Cardiac muscle cell (in vitro differentiated cells and primary cell): ENCODE results near the gene MYRF. TPM values are rescaled to one million over a fixed set of nuclear protein-coding genes. Genes with fewer than 3 reads are reported as not detected.

Source experiments
- DNase-seq, 2 donors: peaks; one replicate each; pipeline versions ENCODE4 v3.0.0 to v3.0.0-alpha.2; 2010 to 2017; ENCODE audit warnings: low read depth in 1 of 2, low spot score in 1 of 2
- H3K27ac ChIP-seq: fragments of 200-600 bp; sonication (generic); 2 replicates; pipeline ENCODE4 v1.5.1; 2016
- H3K27me3 ChIP-seq: fragments of 200-600 bp; sonication (generic); 2 replicates; pipeline ENCODE4 v1.6.0; 2016; ENCODE audit warnings: control low read depth
- H3K36me3 ChIP-seq: fragments of 200-600 bp; sonication (generic); 2 replicates; pipeline ENCODE4 v1.5.1; 2016; ENCODE audit warnings: control low read depth
- H3K4me1 ChIP-seq: fragments of 200-600 bp; sonication (generic); 2 replicates; pipeline ENCODE4 v1.8.1; 2017; ENCODE audit warnings: low read depth, mild to moderate bottlenecking, mixed run types
- H3K4me3 ChIP-seq: fragments of 200-600 bp; sonication (generic); 2 replicates; pipeline ENCODE4 v1.5.1; 2016; ENCODE audit warnings: mild to moderate bottlenecking
- H3K9me3 ChIP-seq: fragments of 200-600 bp; sonication (generic); 2 replicates; pipeline ENCODE4 v1.5.1; 2017; ENCODE audit warnings: low read depth, mild to moderate bottlenecking, control low read depth
- CTCF ChIP-seq: IDR thresholded peaks from 2 replicates; pipeline ENCODE4 v1.5.1; 2012; ENCODE audit warnings: low read depth, mild to moderate bottlenecking, low read length
- polyA plus RNA-seq: library from polyadenylated mRNA; unstranded; fragments of >200 nt; fragmentation: Nextera tagmentation; extraction: Ambion mirVana; gene quantifications from 2 replicates; pipeline ENCODE4 v1.2.1, GENCODE V29; 2016
- total RNA-seq: library from RNA; depleted of rRNA; stranded (reverse); fragments of >200 nt; gene quantifications from 2 replicates; pipeline ENCODE4 v1.2.3, GENCODE V29; 2016

MYRF gene
- total and polyA plus RNA-seq, 2 experiments from 2014 or later = 29.3 to 56.9 TPM

- DNase-seq = no peak
- peak overlapping the region; percentile 97 for H3K27ac ChIP-seq
These were observed 65.2 kb downstream of the MYRF start for GRCh38 chr11:61817471-61818202.

GRCh38 chr11:61820174-61820573, 67.7 kb downstream of the MYRF start:
- Histone ChIP-seq H3K27me3 (no peaks in the 10 kb centered on the region), H3K27ac (no peak overlapping the region), H3K4me3 (no peak overlapping the region), H3K9me3 (no peaks in the 10 kb centered on the region), H3K36me3 (no peaks in the 10 kb centered on the region), H3K4me1 (peaks cover 11% of the 10 kb centered on the region)
- no peak for DNase-seq
- no peak for TF ChIP-seq CTCF

More at GRCh38 chr11:61817471-61818202, 65.2 kb downstream of the MYRF start:
- H3K4me1 ChIP-seq = peaks cover 15% of the 10 kb centered on the region
- H3K27me3 ChIP-seq = no peaks in the 10 kb centered on the region
- peak overlapping the region; percentile 59 for H3K4me3 ChIP-seq
- H3K36me3 ChIP-seq = peaks cover 7% of the 10 kb centered on the region
- H3K9me3 ChIP-seq = no peaks in the 10 kb centered on the region
- no peak for TF ChIP-seq CTCF

GRCh38 chr11:61826930-61827570, 74.6 kb downstream of the MYRF start:
- peaks cover 10% of the 10 kb centered on the region for H3K4me1 ChIP-seq
- peak overlapping the region; percentile 51 for H3K4me3 ChIP-seq
- H3K27me3 ChIP-seq = no peaks in the 10 kb centered on the region
- peak overlapping the region; percentile 86 for H3K27ac ChIP-seq
- no peak for DNase-seq
- H3K36me3 ChIP-seq = no peaks in the 10 kb centered on the region
- no peak for TF ChIP-seq CTCF
- no peaks in the 10 kb centered on the region for H3K9me3 ChIP-seq

- Histone ChIP-seq H3K4me3 (peak within 1 kb of the TSS; percentile 51), H3K4me1 (peaks cover 10% of the 10 kb centered on the region), H3K27me3 (no peaks in the 10 kb centered on the region), H3K9me3 (no peaks in the 10 kb centered on the region), H3K36me3 (no peaks in the 10 kb centered on the region), H3K27ac (peak within 1 kb of the TSS; percentile 86)
- DNase-seq = peak; percentile 94 to 98
- TF ChIP-seq CTCF = no peak
These were observed 75.3 kb downstream of the MYRF start, which contains the start of gene FADS2 for GRCh38 chr11:61827571-61828378. FADS2 (plus strand) TSS chr11:61828300; CDS start chr11:61828391, 91 bp downstream.

GRCh38 chr11:61828379-61828628, 75.9 kb downstream of the MYRF start:
- H3K4me3 ChIP-seq = peak overlapping the region; percentile 51
- peaks cover 10% of the 10 kb centered on the region for H3K4me1 ChIP-seq
- peak overlapping the region; percentile 86 for H3K27ac ChIP-seq
- no peaks in the 10 kb centered on the region for H3K9me3 ChIP-seq
- no peak for TF ChIP-seq CTCF
- no peaks in the 10 kb centered on the region for H3K36me3 ChIP-seq
- DNase-seq = no peak
- no peaks in the 10 kb centered on the region for H3K27me3 ChIP-seq
